Measurements from ENCODE around the gene GREM1.

Gene GREM1

DNA sequence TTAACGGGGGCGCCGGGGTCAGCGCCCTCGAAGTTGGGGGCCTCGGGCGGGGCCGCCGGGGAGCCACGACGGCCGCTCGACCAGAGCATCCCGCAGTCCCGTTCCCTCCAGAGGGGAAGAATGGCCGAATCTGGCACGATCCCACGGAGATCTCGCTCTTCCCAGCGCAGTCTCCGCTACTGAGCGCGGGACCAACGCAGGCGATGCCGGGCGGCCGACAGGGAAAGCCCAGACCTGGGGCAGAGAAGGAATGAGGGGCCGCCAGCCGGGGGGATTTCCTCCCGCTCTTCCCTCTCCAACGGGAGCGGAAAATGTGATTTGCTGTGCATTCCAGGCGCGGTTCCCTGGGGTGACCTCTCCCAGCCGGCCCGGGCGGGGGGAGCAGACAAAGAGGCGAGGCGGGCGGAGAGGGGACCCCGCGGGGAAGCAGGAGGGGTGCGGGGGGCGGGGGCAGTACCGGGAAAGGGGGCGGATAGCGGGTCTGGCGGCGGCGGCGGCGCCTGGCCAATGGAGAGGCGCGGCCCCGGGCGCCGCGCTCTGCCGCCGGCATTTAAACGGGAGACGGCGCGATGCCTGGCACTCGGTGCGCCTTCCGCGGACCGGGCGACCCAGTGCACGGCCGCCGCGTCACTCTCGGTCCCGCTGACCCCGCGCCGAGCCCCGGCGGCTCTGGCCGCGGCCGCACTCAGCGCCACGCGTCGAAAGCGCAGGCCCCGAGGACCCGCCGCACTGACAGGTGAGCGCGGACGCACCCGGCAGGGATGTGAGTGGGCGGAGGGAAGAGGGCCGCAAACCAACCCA is at the start of gene GREM1:
Gene GREM1, plus strand, starts transcription at position 579 of the 801 bp plus-strand sequence. CDS start 12,687 bp downstream, outside the sequence.
- in situ Hi-C loops (cut with MboI; ENCODE audit: low pct_unique_long_range_greater_than_20kb, low sequenced_read_pairs, unreplicated experiment): no loop called here
- no peak for TF ChIP-seq CTCF (IDR thresholded peaks at IDR 0.05; ENCODE audit: extremely low read depth, insufficient read depth, missing control alignments)
- DNase-seq (ENCODE audit: low spot score): peak; percentile 22

GRCh38 chr15:32668942-32669341 is 48.9 kb upstream of the GREM1 start:
- no peak for DNase-seq (ENCODE audit: low spot score)
- in situ Hi-C loops (cut with MboI; ENCODE audit: low pct_unique_long_range_greater_than_20kb, low sequenced_read_pairs, unreplicated experiment): loop anchor here (10.0 to 25.0 kb wide), 2 partner anchors 168 to 326 kb away; no protein-coding TSS in a partner anchor
- no peak for TF ChIP-seq CTCF (IDR thresholded peaks at IDR 0.05; ENCODE audit: extremely low read depth, insufficient read depth, missing control alignments)

DNA sequence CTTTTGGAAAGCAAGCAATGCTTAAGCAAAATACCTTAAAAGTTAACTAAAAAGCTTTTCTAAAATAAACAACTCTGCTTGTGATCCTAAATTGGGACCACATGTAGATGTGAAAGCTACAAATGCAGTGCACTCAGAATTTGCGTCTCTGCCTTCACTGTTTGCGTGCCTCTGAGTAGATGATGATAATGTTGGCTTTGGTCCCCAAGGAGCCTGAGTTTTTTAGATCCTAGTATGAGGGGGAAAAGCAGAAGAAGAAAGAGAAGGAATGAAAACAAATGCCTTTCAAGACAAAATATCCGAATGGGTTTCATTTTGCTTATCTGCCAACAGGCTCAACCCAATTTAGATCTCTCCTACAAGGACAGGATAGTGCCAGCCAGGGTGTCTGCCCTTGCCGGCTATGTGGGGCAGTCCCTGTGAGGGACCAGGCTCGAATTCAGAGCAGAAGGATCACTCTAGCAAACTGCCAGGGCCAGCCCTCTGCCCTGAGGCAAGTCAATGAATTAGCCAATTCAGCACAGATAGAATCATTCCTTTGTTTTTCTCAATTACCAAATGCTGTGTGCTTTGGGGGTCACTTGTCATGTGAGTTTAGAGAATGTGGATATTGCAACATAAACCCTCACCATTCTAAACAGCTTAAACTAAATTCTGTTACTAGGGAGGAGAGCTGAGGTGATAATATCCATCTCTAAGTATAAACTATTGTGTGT is 47.8 kb upstream of the GREM1 start:
- TF ChIP-seq CTCF (IDR thresholded peaks at IDR 0.05; ENCODE audit: extremely low read depth, insufficient read depth, missing control alignments): no peak
- in situ Hi-C loops (cut with MboI; ENCODE audit: low pct_unique_long_range_greater_than_20kb, low sequenced_read_pairs, unreplicated experiment): loop anchor here (10.0 to 25.0 kb wide), 2 partner anchors 167 to 325 kb away; no protein-coding TSS in a partner anchor
- DNase-seq (ENCODE audit: low spot score): no peak

DNA sequence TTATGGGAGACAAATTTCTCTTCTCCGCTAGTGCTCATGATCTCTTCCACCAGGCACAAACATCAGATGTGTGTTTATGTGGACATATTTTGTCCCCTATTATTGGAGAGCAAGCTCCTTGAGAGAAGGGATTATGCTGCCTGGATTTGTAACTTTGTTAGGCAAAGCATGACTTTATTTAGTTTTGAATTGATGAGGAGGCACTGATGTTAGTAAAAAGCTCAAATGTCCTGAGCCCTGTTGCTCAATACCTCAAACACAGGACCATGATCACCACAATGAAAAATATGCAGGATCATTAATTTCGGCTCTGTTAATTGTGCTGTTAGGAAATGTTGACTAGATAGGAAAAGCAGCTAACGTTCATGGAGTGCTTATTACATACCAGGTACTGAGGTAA is 47.2 kb upstream of the GREM1 start:
- in situ Hi-C loops (cut with MboI; ENCODE audit: low pct_unique_long_range_greater_than_20kb, low sequenced_read_pairs, unreplicated experiment): loop anchor here (25.0 kb wide), 1 partner anchor 167 kb away; no protein-coding TSS in a partner anchor
- DNase-seq (ENCODE audit: low spot score): no peak
- TF ChIP-seq CTCF (IDR thresholded peaks at IDR 0.05; ENCODE audit: extremely low read depth, insufficient read depth, missing control alignments): no peak

DNA sequence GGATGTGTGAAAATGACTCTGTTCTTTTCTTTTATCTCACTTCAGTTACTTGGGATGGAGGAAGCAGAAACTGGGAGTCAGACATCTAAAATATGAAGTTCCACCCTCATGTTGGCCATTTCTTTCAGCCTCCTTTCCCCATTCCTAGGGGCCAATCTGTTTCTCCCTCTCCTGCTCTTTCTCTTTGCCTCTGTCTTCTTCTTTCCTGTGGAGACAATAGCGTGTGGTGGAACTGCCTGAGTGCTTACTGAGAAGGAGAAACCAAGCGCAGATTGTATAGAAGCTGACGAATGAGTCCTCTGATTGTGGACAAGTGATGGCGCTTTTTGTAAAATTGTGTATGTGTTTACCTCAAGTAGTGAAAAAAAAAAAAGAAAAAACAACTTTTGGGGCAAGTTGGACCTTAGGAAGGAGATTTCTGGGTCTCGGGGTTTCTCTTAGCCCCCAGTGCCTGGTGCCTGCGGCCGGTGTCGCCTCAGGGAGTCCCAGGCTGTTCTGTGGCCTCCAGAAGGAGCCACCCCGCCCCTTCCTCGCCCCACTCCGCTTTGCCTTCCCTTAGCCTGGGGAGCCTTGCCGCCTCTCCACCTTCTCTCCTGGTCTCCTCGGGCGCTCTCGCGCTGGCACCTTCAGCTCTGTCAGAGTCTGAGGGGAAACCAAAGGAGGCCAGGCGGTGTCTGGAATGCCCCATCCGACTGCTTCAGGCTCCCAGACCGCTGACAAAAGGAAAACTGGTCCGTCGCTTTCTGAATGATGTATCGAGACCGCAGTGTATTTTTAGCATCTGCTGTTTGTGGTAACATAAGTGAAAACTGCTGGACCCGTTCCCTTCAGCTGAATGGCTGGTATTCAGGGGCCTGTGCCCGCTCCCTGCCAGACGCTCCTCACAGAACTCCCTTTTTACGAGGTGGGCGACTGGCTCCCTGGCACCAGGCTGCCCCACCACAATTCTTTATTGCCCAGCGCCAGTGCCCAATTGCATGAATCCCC is 46.2 kb upstream of the GREM1 start:
- in situ Hi-C loops (cut with MboI; ENCODE audit: low pct_unique_long_range_greater_than_20kb, low sequenced_read_pairs, unreplicated experiment): loop anchor here (25.0 kb wide), 1 partner anchor 166 kb away; no protein-coding TSS in a partner anchor
- no peak for TF ChIP-seq CTCF (IDR thresholded peaks at IDR 0.05; ENCODE audit: extremely low read depth, insufficient read depth, missing control alignments)
- DNase-seq (ENCODE audit: low spot score): no peak

GRCh38 chr15:32674681-32675080 is 43.1 kb upstream of the GREM1 start:
- no peak for TF ChIP-seq CTCF (IDR thresholded peaks at IDR 0.05; ENCODE audit: extremely low read depth, insufficient read depth, missing control alignments)
- in situ Hi-C loops (cut with MboI; ENCODE audit: low pct_unique_long_range_greater_than_20kb, low sequenced_read_pairs, unreplicated experiment): loop anchor here (25.0 kb wide), 1 partner anchor 163 kb away; no protein-coding TSS in a partner anchor
- no peak for DNase-seq (ENCODE audit: low spot score)
